ENCODE results near the gene PGM2L1. TPM values are rescaled to one million over a fixed set of nuclear protein-coding genes. Genes with fewer than 3 reads are reported as not detected.

Gene PGM2L1
- total RNA-seq: 17.2 and 20.5 TPM in 2 replicates
- long read RNA-seq, full-length matches to known transcripts: 20 of 30 reads
- long read RNA-seq, partial matches to known transcripts: 5 of 30 reads
- long read RNA-seq, other reads (novel, unspliced or antisense): 5 of 30 reads

DNA sequence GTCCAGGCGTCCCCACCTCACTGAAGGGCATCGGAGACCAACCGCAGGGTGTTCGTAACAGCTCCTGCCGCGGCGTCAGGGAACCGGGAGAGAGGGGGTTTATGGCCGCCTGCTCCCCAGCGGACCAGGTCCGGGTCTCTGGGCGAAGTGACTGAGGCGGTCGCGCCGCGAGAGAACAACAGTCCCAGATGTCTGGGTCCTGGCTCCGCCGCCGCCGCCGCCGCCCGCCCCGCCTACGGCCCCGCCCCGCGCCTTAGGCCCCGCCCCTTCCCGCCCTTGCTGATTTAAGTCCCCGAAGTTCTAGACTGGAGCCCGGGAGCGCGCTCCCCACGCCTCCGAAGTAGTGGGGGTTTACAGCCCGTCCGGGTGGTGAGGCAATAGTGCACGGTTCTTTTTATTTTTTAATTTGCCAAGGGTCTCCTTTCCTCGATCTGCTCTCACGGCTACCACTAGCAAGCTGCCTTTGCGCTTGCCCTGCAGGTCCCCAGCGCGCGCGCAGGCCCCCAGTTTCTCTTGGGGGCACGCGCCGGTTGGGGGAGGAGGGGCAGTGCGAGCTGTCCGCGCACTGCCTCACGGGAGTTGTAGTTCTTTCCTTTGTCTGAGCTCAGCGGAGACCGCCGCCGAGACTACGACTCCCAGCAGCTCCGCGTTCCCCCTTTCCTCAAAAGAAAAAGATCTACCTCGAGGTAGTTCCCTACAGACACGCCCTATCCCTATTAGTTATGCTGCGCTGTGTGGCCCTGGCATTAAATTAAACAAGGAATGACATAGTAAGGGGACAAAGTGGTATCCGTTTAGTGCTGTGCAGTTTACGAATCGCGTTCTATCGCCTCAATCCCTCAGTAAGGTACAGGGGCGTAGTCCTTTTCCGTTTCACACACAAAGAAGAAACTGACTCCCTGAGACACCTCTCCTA lies at the start of gene PGM2L1:
TSS of gene PGM2L1 (minus strand) at position 190 of the 916 bp plus-strand sequence. CDS start 272 bp downstream, outside the sequence.
- Mint-ChIP-seq H3K27me3 (no peaks in the 10 kb centered on the region), H3K27ac (peak within 1 kb of the TSS; percentile 99), H3K4me3 (ENCODE audit: low read depth) (peak within 1 kb of the TSS; percentile 99), H3K4me1 (ENCODE audit: low read depth) (peaks cover 7% of the 10 kb centered on the region), H3K9me3 (ENCODE audit: low read depth) (no peaks in the 10 kb centered on the region), H3K36me3 (ENCODE audit: insufficient read depth) (no peaks in the 10 kb centered on the region)
- peak; percentile 85 for DNase-seq (ENCODE audit: low spot score, unreplicated experiment)
- TF ChIP-seq, protein P1, sequence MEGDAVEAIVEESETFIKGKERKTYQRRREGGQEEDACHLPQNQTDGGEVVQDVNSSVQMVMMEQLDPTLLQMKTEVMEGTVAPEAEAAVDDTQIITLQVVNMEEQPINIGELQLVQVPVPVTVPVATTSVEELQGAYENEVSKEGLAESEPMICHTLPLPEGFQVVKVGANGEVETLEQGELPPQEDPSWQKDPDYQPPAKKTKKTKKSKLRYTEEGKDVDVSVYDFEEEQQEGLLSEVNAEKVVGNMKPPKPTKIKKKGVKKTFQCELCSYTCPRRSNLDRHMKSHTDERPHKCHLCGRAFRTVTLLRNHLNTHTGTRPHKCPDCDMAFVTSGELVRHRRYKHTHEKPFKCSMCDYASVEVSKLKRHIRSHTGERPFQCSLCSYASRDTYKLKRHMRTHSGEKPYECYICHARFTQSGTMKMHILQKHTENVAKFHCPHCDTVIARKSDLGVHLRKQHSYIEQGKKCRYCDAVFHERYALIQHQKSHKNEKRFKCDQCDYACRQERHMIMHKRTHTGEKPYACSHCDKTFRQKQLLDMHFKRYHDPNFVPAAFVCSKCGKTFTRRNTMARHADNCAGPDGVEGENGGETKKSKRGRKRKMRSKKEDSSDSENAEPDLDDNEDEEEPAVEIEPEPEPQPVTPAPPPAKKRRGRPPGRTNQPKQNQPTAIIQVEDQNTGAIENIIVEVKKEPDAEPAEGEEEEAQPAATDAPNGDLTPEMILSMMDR (IDR thresholded peaks at IDR 0.05; ENCODE audit: unreplicated experiment): no peak

DNA sequence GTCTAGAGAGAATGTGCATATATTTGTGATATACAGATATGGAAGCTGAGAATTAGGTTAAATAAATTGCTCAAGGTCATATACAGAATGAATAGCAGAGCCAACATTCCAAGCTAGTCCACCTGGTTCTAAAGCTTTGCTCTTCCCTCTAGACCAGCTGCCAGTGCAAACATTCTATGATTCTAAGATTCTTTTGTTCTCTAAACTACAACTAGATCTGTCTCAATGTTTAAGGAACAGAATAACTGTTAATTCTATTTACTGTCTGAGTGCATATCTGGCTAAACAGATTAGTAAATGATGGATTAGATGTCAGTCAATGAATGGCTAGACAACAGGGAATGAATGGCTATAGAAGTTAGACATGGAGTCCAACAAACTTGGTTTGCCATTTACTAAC lies 49.5 kb upstream of the PGM2L1 start:
- Mint-ChIP-seq H3K4me3 (ENCODE audit: low read depth) (no peak overlapping the region), H3K27ac (no peak overlapping the region), H3K27me3 (peaks cover 13% of the 10 kb centered on the region), H3K9me3 (ENCODE audit: low read depth) (no peaks in the 10 kb centered on the region), H3K36me3 (ENCODE audit: insufficient read depth) (no peaks in the 10 kb centered on the region), H3K4me1 (ENCODE audit: low read depth) (peaks cover 23% of the 10 kb centered on the region)
- TF ChIP-seq, protein P1 (IDR thresholded peaks at IDR 0.05; ENCODE audit: unreplicated experiment): no peak
- no peak for DNase-seq (ENCODE audit: low spot score, unreplicated experiment)

DNA sequence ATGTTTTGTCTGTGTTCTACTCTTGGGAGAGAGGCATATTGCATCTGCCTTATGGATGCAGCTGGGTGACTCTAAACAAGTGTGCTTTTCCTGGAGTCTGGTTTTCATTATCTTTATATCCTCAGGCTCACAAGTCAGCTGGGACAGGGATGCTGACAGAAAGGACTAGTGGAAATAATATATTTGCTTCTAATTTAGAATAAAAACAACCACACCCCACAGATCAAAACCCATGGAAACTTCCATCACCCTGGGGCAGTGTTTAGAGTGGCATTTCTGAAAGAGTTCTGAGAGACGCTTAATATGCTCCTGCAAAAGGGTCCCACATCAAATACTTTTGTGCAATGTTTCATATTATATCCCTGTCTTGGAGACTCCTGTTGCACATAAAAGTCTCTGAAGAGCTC lies 48.3 kb upstream of the PGM2L1 start:
- TF ChIP-seq, protein P1 (IDR thresholded peaks at IDR 0.05; ENCODE audit: unreplicated experiment): no peak
- Mint-ChIP-seq H3K9me3 (ENCODE audit: low read depth) (no peaks in the 10 kb centered on the region), H3K27me3 (peaks cover 10% of the 10 kb centered on the region), H3K4me1 (ENCODE audit: low read depth) (peaks cover 32% of the 10 kb centered on the region), H3K4me3 (ENCODE audit: low read depth) (no peak overlapping the region), H3K27ac (no peak overlapping the region), H3K36me3 (ENCODE audit: insufficient read depth) (no peaks in the 10 kb centered on the region)
- no peak for DNase-seq (ENCODE audit: low spot score, unreplicated experiment)

DNA sequence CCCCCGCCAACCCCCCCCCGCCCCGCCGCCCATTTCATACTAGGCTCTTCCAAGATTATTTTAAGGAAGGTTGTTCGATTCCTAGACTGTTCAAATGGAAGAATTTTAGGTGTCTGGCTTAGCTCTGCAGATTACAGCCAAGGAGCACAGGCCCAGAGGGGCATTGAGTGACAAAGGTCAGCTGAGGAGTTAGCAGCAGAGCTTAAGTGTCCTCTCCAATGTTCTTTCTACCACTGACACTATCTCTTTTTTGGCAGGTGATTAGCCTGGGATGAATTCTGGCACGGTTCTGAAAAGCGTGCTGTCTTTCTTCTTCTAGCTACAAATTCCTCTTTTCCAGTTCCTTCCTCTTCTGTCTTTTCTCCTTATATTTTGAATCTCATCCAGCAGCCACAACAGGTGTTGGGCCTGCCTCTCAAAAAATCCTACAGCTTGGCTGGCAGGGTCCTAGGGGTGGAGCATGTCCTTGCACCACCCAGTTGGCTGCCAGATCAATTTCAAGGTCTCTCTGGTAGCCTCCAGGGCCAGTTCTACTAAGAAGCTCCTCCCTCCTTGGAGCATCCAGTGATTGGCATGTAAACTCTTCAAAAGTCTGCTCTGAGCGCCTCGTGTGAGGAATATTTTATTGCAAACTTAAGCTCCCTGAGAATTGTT lies 46.1 kb upstream of the PGM2L1 start:
- no peaks in the 10 kb centered on the region for H3K9me3 Mint-ChIP-seq (ENCODE audit: low read depth)
- H3K36me3 Mint-ChIP-seq (ENCODE audit: insufficient read depth): no peaks in the 10 kb centered on the region
- no peak overlapping the region for H3K4me3 Mint-ChIP-seq (ENCODE audit: low read depth)
- H3K4me1 Mint-ChIP-seq (ENCODE audit: low read depth): peaks cover 32% of the 10 kb centered on the region
- no peak overlapping the region for H3K27ac Mint-ChIP-seq
- no peak for DNase-seq (ENCODE audit: low spot score, unreplicated experiment)
- TF ChIP-seq, protein P1 (IDR thresholded peaks at IDR 0.05; ENCODE audit: unreplicated experiment): no peak
- peaks cover 5% of the 10 kb centered on the region for H3K27me3 Mint-ChIP-seq

Measured in progenitor cell of endocrine pancreas (in vitro differentiated cells).